ENCODE measurements around the gene EDNRA. TPM values are rescaled to one million over a fixed set of nuclear protein-coding genes. Genes with fewer than 3 reads are reported as not detected.

Gene EDNRA
- polyA plus RNA-seq, 1 of the 3 experiments (the other 2 are of a cell fraction), result 1.2 TPM

DNA sequence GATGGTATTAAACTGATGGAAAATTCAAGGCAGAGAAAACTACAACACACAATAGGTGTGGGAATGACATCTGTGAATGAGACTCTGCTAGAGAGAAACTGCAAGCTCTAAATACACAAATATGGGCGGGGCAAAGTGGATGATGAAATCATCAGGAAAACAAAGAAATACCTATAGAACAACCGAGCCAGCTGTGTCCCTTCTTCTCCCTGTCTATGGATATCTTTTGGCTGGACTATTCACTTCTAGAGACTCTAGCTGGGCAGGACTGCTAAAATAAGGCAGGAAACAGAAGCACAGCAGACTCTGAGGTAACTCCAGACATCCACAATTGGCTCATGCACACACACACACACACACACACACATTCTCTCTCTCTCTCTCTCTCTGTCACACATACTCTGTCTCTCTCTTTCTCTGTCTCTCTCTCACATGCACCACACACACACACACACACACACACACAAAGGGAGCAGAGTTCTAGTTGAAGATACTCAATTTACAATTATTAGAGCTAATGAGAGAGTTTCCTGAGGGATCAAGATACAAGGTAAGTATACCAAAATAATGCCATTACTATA, 27.2 kb upstream of the EDNRA start:
- Histone ChIP-seq H3K4me3 (ENCODE audit: low read depth in 2 of 2, low read length in 1 of 2) (no peak overlapping the region), H3F3A (replicated peaks; ENCODE audit: insufficient read depth) (no peaks in the 10 kb centered on the region), H3K4me1 (ENCODE audit: control insufficient read depth in 1 of 2, insufficient read depth in 2 of 2, low read depth in 1 of 2, low read length in 1 of 2) (no peaks in the 10 kb centered on the region), H3K9me3 (no peaks in the 10 kb centered on the region), H3K9me2 (no peaks in the 10 kb centered on the region), H3K27ac (ENCODE audit: low read depth in 2 of 2, low read length in 1 of 2) (no peak overlapping the region), H3K27me3 (ENCODE audit: insufficient read depth) (no peaks in the 10 kb centered on the region), H2AFZ (ENCODE audit: low read depth) (no peak overlapping the region), H3K79me2 (ENCODE audit: insufficient read depth) (no peaks in the 10 kb centered on the region), H4K20me1 (ENCODE audit: insufficient read depth) (no peaks in the 10 kb centered on the region), H3K4me2 (no peak overlapping the region), H3K36me3 (replicated peaks in 1 of 2; ENCODE audit: control insufficient read depth in 1 of 2, insufficient read depth in 2 of 2, low read length in 1 of 2) (no peaks in the 10 kb centered on the region), H3K9ac (no peak overlapping the region)
- ChIA-PET CTCF (no interaction called here), POLR2A (no interaction called here)
- TF ChIP-seq NRF1 (IDR thresholded peaks at IDR 0.05; ENCODE audit: low read depth, low read length), result no peak
- no peak for DNase-seq
- WGBS (ENCODE audit: low lambda C conversion rate), result 38% methylated on average over 2 of the region's 2 CpGs

DNA sequence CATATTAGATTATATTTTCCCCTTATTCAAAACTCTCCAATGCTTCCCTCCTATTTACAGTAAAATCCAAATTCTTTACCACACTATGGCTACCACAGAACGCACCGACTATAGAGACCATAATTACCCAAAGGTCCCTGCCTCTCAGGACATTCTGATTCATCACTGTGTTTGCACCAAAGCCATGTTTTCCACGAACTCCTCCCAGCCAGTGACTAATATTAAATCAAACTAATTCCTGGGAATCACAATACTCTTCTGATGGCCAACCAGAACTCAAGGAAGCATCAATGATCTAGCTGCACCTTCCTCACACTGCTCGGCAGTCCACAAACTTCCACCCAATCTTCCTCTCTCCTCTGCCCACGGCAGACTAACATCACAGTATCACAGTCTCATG, 24.2 kb upstream of the EDNRA start:
- Histone ChIP-seq H3K36me3 (replicated peaks in 1 of 2; ENCODE audit: control insufficient read depth in 1 of 2, insufficient read depth in 2 of 2, low read length in 1 of 2) (no peaks in the 10 kb centered on the region), H3F3A (replicated peaks; ENCODE audit: insufficient read depth) (no peaks in the 10 kb centered on the region), H3K9me2 (no peaks in the 10 kb centered on the region), H3K9me3 (no peaks in the 10 kb centered on the region), H3K79me2 (ENCODE audit: insufficient read depth) (no peaks in the 10 kb centered on the region), H3K27ac (ENCODE audit: low read depth in 2 of 2, low read length in 1 of 2) (no peak overlapping the region), H4K20me1 (ENCODE audit: insufficient read depth) (no peaks in the 10 kb centered on the region), H3K9ac (no peak overlapping the region), H3K4me3 (ENCODE audit: low read depth in 2 of 2, low read length in 1 of 2) (no peak overlapping the region), H3K27me3 (ENCODE audit: insufficient read depth) (no peaks in the 10 kb centered on the region), H3K4me2 (no peak overlapping the region), H3K4me1 (ENCODE audit: control insufficient read depth in 1 of 2, insufficient read depth in 2 of 2, low read depth in 1 of 2, low read length in 1 of 2) (no peaks in the 10 kb centered on the region), H2AFZ (ENCODE audit: low read depth) (no peak overlapping the region)
- 61% methylated on average over 5 of the region's 5 CpGs for WGBS (ENCODE audit: low lambda C conversion rate)
- ChIA-PET CTCF (interaction anchor here (0.8 kb wide), 1 partner anchor 294 kb away, joined by 3 read pairs; no protein-coding TSS in a partner anchor), POLR2A (no interaction called here)
- no peak for DNase-seq
- no peak for TF ChIP-seq TEAD4 (IDR thresholded peaks at IDR 0.05; ENCODE audit: borderline replicate concordance, insufficient read depth)
- TF ChIP-seq, protein P1, sequence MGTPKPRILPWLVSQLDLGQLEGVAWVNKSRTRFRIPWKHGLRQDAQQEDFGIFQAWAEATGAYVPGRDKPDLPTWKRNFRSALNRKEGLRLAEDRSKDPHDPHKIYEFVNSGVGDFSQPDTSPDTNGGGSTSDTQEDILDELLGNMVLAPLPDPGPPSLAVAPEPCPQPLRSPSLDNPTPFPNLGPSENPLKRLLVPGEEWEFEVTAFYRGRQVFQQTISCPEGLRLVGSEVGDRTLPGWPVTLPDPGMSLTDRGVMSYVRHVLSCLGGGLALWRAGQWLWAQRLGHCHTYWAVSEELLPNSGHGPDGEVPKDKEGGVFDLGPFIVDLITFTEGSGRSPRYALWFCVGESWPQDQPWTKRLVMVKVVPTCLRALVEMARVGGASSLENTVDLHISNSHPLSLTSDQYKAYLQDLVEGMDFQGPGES (IDR thresholded peaks at IDR 0.05; ENCODE audit: low read depth, low read length), result no peak
- TF ChIP-seq GATA2 (CRISPR knock-in tag; IDR thresholded peaks at IDR 0.05), result no peak
- TF ChIP-seq RXRA (IDR thresholded peaks at IDR 0.05; ENCODE audit: borderline replicate concordance, low read depth), result no peak
- TF ChIP-seq SIN3A (IDR thresholded peaks at IDR 0.05; ENCODE audit: borderline replicate concordance, low read depth, low read length), result no peak
- no peak for TF ChIP-seq YY1 (IDR thresholded peaks at IDR 0.05; ENCODE audit: low read depth)
- TF ChIP-seq JUND (IDR thresholded peaks at IDR 0.05), result no peak
- TF ChIP-seq, protein P2, sequence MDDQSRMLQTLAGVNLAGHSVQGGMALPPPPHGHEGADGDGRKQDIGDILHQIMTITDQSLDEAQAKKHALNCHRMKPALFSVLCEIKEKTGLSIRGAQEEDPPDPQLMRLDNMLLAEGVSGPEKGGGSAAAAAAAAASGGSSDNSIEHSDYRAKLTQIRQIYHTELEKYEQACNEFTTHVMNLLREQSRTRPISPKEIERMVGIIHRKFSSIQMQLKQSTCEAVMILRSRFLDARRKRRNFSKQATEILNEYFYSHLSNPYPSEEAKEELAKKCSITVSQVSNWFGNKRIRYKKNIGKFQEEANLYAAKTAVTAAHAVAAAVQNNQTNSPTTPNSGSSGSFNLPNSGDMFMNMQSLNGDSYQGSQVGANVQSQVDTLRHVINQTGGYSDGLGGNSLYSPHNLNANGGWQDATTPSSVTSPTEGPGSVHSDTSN (IDR thresholded peaks at IDR 0.05), result no peak
- TF ChIP-seq, protein P3, sequence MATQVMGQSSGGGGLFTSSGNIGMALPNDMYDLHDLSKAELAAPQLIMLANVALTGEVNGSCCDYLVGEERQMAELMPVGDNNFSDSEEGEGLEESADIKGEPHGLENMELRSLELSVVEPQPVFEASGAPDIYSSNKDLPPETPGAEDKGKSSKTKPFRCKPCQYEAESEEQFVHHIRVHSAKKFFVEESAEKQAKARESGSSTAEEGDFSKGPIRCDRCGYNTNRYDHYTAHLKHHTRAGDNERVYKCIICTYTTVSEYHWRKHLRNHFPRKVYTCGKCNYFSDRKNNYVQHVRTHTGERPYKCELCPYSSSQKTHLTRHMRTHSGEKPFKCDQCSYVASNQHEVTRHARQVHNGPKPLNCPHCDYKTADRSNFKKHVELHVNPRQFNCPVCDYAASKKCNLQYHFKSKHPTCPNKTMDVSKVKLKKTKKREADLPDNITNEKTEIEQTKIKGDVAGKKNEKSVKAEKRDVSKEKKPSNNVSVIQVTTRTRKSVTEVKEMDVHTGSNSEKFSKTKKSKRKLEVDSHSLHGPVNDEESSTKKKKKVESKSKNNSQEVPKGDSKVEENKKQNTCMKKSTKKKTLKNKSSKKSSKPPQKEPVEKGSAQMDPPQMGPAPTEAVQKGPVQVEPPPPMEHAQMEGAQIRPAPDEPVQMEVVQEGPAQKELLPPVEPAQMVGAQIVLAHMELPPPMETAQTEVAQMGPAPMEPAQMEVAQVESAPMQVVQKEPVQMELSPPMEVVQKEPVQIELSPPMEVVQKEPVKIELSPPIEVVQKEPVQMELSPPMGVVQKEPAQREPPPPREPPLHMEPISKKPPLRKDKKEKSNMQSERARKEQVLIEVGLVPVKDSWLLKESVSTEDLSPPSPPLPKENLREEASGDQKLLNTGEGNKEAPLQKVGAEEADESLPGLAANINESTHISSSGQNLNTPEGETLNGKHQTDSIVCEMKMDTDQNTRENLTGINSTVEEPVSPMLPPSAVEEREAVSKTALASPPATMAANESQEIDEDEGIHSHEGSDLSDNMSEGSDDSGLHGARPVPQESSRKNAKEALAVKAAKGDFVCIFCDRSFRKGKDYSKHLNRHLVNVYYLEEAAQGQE (IDR thresholded peaks at IDR 0.05; ENCODE audit: low read depth, low read length), result no peak
- TF ChIP-seq FOXM1 (IDR thresholded peaks at IDR 0.05; ENCODE audit: low read depth), result no peak
- TF ChIP-seq, protein P4, sequence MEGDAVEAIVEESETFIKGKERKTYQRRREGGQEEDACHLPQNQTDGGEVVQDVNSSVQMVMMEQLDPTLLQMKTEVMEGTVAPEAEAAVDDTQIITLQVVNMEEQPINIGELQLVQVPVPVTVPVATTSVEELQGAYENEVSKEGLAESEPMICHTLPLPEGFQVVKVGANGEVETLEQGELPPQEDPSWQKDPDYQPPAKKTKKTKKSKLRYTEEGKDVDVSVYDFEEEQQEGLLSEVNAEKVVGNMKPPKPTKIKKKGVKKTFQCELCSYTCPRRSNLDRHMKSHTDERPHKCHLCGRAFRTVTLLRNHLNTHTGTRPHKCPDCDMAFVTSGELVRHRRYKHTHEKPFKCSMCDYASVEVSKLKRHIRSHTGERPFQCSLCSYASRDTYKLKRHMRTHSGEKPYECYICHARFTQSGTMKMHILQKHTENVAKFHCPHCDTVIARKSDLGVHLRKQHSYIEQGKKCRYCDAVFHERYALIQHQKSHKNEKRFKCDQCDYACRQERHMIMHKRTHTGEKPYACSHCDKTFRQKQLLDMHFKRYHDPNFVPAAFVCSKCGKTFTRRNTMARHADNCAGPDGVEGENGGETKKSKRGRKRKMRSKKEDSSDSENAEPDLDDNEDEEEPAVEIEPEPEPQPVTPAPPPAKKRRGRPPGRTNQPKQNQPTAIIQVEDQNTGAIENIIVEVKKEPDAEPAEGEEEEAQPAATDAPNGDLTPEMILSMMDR (IDR thresholded peaks at IDR 0.05), result no peak
- no peak for TF ChIP-seq RFX5 (IDR thresholded peaks at IDR 0.05; ENCODE audit: low read length)
- no peak for TF ChIP-seq EP300 (IDR thresholded peaks at IDR 0.05; ENCODE audit: borderline replicate concordance in 1 of 2, low read depth in 1 of 2, low read length in 1 of 2)
- no peak for TF ChIP-seq RAD21 (IDR thresholded peaks at IDR 0.05; ENCODE audit: low read length)
- TF ChIP-seq, protein P5, sequence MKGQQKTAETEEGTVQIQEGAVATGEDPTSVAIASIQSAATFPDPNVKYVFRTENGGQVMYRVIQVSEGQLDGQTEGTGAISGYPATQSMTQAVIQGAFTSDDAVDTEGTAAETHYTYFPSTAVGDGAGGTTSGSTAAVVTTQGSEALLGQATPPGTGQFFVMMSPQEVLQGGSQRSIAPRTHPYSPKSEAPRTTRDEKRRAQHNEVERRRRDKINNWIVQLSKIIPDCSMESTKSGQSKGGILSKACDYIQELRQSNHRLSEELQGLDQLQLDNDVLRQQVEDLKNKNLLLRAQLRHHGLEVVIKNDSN (IDR thresholded peaks at IDR 0.05; ENCODE audit: borderline replicate concordance, low read depth), result no peak
- no peak for TF ChIP-seq MEF2A (IDR thresholded peaks at IDR 0.05; ENCODE audit: borderline replicate concordance, low read depth)
- no peak for TF ChIP-seq RCOR1 (IDR thresholded peaks at IDR 0.05; ENCODE audit: low read length)
- TF ChIP-seq, protein P6, sequence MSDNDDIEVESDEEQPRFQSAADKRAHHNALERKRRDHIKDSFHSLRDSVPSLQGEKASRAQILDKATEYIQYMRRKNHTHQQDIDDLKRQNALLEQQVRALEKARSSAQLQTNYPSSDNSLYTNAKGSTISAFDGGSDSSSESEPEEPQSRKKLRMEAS (IDR thresholded peaks at IDR 0.05; ENCODE audit: low read depth), result no peak
- TF ChIP-seq SMC3 (IDR thresholded peaks at IDR 0.05; ENCODE audit: low read depth, low read length), result no peak

Measured in SK-N-SH (cell line).